SK-N-MC (cell line): ENCODE results near the gene CD8B.

Experiments used
- EZH2 ChIP-seq: fragments of 200-600 bp; sonication (generic); IDR thresholded peaks from one replicate; pipeline ENCODE4 v1.6.1; 2017; ENCODE audit warnings: antibody characterized with exemption
- FOXP2 ChIP-seq: optimal IDR thresholded peaks from 2 replicates; pipeline ENCODE3; 2011; ENCODE audit warnings: mild to moderate bottlenecking, moderate library complexity; ENCODE audit not compliant: insufficient read depth; ENCODE audit errors: extremely low read length, control extremely low read depth

DNA sequence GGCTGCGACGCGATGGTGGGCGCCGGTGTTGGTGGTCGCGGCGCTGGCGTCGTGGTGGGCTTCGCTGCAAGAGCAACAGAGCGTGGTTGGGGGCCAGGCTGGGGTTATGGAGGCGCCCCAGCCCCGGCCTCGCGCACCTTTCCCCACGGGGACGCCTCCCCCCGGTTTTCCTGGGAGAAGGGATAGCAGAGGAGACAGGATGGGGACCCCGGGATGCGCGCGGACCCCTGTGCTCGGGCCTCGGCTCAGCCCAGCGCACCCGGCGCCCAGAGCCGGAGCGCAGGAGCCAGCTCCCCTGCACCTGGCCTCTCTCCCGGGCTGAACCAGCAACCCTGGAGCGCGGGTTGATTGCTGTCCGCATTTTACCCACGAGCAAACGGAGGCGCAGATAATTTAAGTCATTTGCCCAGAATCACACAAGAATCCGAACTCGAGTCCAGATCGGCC, 72.0 kb downstream of the CD8B start:
- no peak for TF ChIP-seq EZH2
- no peak for TF ChIP-seq FOXP2
